Measurements from ENCODE around the gene PRAMEF1. TPM values are rescaled to one million over a fixed set of nuclear protein-coding genes. Genes with fewer than 3 reads are reported as not detected.

The PRAMEF1 gene
- total and polyA plus RNA-seq, 2 of the 8 experiments (the other 6 are each of a cell fraction or from before 2014, with no cell fraction given): not detected

- Histone ChIP-seq H2BK15ac (ENCODE audit: low read length) (peak overlapping the region; percentile 36; the same call in 1 of the 2 replicates), H3K9ac (replicated peaks in 1 of 4; ENCODE audit: extremely low read depth in 1 of 4, low read depth in 3 of 4, low read length in 3 of 4) (no peak overlapping the region), H3K4me2 (ENCODE audit: insufficient read depth in 1 of 2, low read depth in 2 of 2, low read length in 2 of 2) (no peak overlapping the region), H3K79me1 (ENCODE audit: low read depth, low read length) (no peaks in the 10 kb centered on the region), H4K8ac (ENCODE audit: extremely low read depth, insufficient read depth, low read length) (no peak overlapping the region), H2BK120ac (replicated peaks; ENCODE audit: low read depth, low read length) (no peak overlapping the region), H3K56ac (replicated peaks; ENCODE audit: insufficient read length, low read depth, low read length) (no peak overlapping the region), H4K5ac (ENCODE audit: insufficient read length, low read depth, low read length) (no peak overlapping the region), H3K18ac (ENCODE audit: extremely low read depth, low read length) (no peak overlapping the region), H2BK5ac (ENCODE audit: low read depth, low read length) (no peak overlapping the region), H2AK5ac (ENCODE audit: low read depth, low read length) (no peak overlapping the region; the same call in 1 of the 2 replicates), H4K20me1 (replicated peaks in 1 of 2; ENCODE audit: control insufficient read depth in 1 of 2, insufficient read depth in 2 of 2, low read length in 2 of 2) (no peaks in the 10 kb centered on the region), H2AFZ (ENCODE audit: low read length) (no peak overlapping the region), H4K91ac (replicated peaks; ENCODE audit: insufficient read length, low read length) (no peak overlapping the region), H3K4me3 (ENCODE audit: extremely low read depth in 1 of 4, insufficient read depth in 2 of 4, low read depth in 3 of 4, low read length in 4 of 4) (no peak overlapping the region), H3K27ac (ENCODE audit: low read depth, low read length) (no peak overlapping the region), H3K23ac (ENCODE audit: insufficient read length) (no peak overlapping the region), H3K79me2 (ENCODE audit: control insufficient read depth in 1 of 2, insufficient read depth in 2 of 2, low read length in 2 of 2) (no peaks in the 10 kb centered on the region), H3K27me3 (replicated peaks in 1 of 4; ENCODE audit: control insufficient read depth in 3 of 4, extremely low read depth in 1 of 4, insufficient read depth in 3 of 4, low read length in 3 of 4) (no peaks in the 10 kb centered on the region), H3K9me3 (ENCODE audit: insufficient read depth in 2 of 2, low read depth in 1 of 2, low read length in 1 of 2) (no peaks in the 10 kb centered on the region), H2BK20ac (ENCODE audit: low read length) (no peak overlapping the region), H3K36me3 (ENCODE audit: control insufficient read depth in 2 of 4, insufficient read depth in 4 of 4, low read length in 3 of 4) (no peaks in the 10 kb centered on the region), H3K4me1 (replicated peaks in 1 of 4; ENCODE audit: control insufficient read depth in 3 of 4, insufficient read depth in 4 of 4, low read length in 3 of 4) (0 out of 7 replicates have a peak, but pooled peaks cover 0 to 3% (median 0%) of the 10 kb centered on the region in 4 experiments), H3K14ac (ENCODE audit: insufficient read length) (no peak overlapping the region), H2BK12ac (ENCODE audit: low read depth, low read length) (no peak overlapping the region), H3K4ac (replicated peaks; ENCODE audit: insufficient read length, low read depth, low read length) (no peak overlapping the region), H3K23me2 (ENCODE audit: low read depth, low read length) (no peaks in the 10 kb centered on the region; the same call in 1 of the 2 replicates)
- ChIA-PET CTCF (ENCODE audit: partially characterized antibody) (interaction anchor here (0.7 to 2.1 kb wide), 11 partner anchors 10 to 484 kb away, joined by 3 to 7 read pairs (median 4); partner anchors contain the start of gene PRAMEF12), POLR2A (ENCODE audit: partially characterized antibody) (no interaction called here)
- FAIRE-seq: no peak
- 77% methylated on average over 6 of the region's 7 CpGs; no CpG with 5 or more reads in 1 of the 2 experiments for WGBS, 2 experiments (ENCODE audit: extremely low coverage in 1 of 2, insufficient coverage in 1 of 2, insufficient read length in 1 of 2, insufficient replicate concordance in 2 of 2, low coverage in 1 of 2, low lambda C conversion rate in 2 of 2, missing lambda C conversion rate in 1 of 2)
- DNase-seq (ENCODE audit: low read depth in 1 of 2, low spot score in 2 of 2): peak in 1 of 2 experiments; percentile 56
- TF ChIP-seq CTCF (IDR thresholded peaks at IDR 0.05; ENCODE audit: control extremely low read depth in 1 of 3, insufficient read depth in 1 of 3, low read depth in 1 of 3, low read length in 3 of 3): peak; percentile 52 to 74 (median 72)
- peak; percentile 23 to 54; a peak in 3 of 4 replicates for TF ChIP-seq RAD21 (IDR thresholded peaks at IDR 0.05 in 1 of 2, conservative IDR thresholded peaks at IDR 0.05 in 1 of 2; ENCODE audit: low read depth in 2 of 2, low read length in 2 of 2)
- TF ChIP-seq RBBP5 (IDR thresholded peaks at IDR 0.05; ENCODE audit: borderline replicate concordance, low read depth, low read length): no peak
- peak; percentile 39; the same call in 1 of the 2 replicates for TF ChIP-seq EGR1 (IDR thresholded peaks at IDR 0.05; ENCODE audit: borderline replicate concordance, low read depth, low read length)
These were observed 30.9 kb upstream of the PRAMEF1 start for GRCh38 chr1:12760256-12760795.
